ENCODE data around the gene A1BG.

DNA sequence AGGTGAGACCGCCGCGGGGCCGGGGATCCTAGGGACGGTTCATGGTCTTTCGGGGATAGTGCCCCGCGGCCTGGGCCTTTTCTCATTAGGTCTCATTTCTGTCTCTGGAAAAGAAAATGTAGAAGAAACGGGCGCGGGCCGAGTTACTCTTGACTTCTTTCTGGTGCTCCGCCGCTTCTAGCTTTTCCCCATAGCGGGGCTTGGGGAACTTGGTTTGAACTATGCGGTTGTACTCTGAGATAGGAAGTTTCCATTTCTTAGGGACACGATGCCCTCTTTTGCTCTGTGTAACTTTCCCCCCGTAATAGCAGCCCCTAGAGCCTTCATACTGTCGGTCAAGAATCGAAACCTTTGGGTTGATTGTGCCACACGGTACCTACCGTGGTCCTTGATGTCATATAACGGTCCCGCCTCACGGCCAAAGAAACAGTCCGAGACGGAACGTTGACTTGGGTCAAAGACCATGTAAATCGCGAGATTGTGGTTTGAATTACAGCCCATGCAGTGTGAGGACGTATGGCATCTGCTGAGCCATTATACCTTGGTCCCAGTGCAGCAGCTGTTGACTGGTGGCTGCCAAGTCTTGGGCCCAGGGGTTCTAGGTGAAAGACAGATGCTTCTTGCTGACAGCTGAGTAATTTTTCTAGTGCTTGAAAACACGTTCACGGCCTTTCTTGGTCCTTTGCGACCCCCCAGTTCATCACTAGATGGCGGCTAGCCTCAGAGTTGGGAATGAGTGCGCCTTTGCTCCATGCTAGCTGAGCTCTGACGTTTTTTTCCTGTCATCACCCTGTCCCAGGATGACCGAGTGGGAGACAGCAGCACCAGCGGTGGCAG, 34.3 kb upstream of the A1BG start:
- no peak for TF ChIP-seq EZH2 (IDR thresholded peaks at IDR 0.05; ENCODE audit: borderline replicate concordance)
- TF ChIP-seq, protein P1, sequence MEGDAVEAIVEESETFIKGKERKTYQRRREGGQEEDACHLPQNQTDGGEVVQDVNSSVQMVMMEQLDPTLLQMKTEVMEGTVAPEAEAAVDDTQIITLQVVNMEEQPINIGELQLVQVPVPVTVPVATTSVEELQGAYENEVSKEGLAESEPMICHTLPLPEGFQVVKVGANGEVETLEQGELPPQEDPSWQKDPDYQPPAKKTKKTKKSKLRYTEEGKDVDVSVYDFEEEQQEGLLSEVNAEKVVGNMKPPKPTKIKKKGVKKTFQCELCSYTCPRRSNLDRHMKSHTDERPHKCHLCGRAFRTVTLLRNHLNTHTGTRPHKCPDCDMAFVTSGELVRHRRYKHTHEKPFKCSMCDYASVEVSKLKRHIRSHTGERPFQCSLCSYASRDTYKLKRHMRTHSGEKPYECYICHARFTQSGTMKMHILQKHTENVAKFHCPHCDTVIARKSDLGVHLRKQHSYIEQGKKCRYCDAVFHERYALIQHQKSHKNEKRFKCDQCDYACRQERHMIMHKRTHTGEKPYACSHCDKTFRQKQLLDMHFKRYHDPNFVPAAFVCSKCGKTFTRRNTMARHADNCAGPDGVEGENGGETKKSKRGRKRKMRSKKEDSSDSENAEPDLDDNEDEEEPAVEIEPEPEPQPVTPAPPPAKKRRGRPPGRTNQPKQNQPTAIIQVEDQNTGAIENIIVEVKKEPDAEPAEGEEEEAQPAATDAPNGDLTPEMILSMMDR (IDR thresholded peaks at IDR 0.05; ENCODE audit: poor library complexity): no peak
